K562 (cell line): ENCODE data around the gene PDIA5.

ENCODE experiments used
- KDM1A ChIP-seq, 2 experiments: fragments of 450-650 bp; IDR thresholded peaks; 2 replicates each; pipeline ENCODE4 v1.6.1; 2016; ENCODE audit warnings: mild to moderate bottlenecking in 2 of 2
- POLR2AphosphoS5 ChIP-seq: IDR thresholded peaks from 2 replicates; pipeline ENCODE4 v1.6.1; 2011; ENCODE audit warnings: mild to moderate bottlenecking, low read depth, low read length, moderate library complexity; ENCODE audit not compliant: control insufficient read depth, insufficient read depth
- TAF1 ChIP-seq: IDR thresholded peaks from 2 replicates; pipeline ENCODE4 v1.6.1; 2011; ENCODE audit warnings: mild to moderate bottlenecking, low read length, moderate library complexity; ENCODE audit not compliant: insufficient read depth, control insufficient read depth, severe bottlenecking; ENCODE audit errors: extremely low read depth
- XRCC4 ChIP-seq: IDR thresholded peaks from one replicate; pipeline ENCODE4 v1.6.1; 2011; ENCODE audit not compliant: insufficient read depth, insufficient read length; ENCODE audit errors: extremely low read depth
- XRCC5 ChIP-seq: fragments of 200-400 bp; formaldehyde crosslinking; IDR thresholded peaks from 2 replicates; pipeline ENCODE4 v1.6.1; 2017; ENCODE audit warnings: low read depth, mild to moderate bottlenecking, low read length
- ZNF184 ChIP-seq: sonication (generic); formaldehyde crosslinking; IDR thresholded peaks from 2 replicates; pipeline ENCODE4 v1.5.0; 2020; ENCODE audit warnings: missing genetic modification reagents
- TF ChIP-seq, protein P1 (sequence below), 3 experiments: IDR thresholded peaks in 2 of 3; conservative IDR thresholded peaks in 1 of 3; 2 replicates each; pipeline ENCODE4 v1.5.1; 2011 to 2012; ENCODE audit warnings: low read length in 3 of 3, mild to moderate bottlenecking in 3 of 3, control low read depth in 2 of 3, improper control_type of control experiment in 1 of 3, inconsistent platforms in 1 of 3, low read depth in 1 of 3, mixed read lengths in 1 of 3, moderate library complexity in 1 of 3; ENCODE audit not compliant: insufficient read depth in 2 of 3
- TF ChIP-seq, protein P2 (sequence below): fragments of 150-350 bp; conservative IDR thresholded peaks from 2 replicates; pipeline ENCODE4 v1.6.1; 2014; ENCODE audit warnings: low read length

DNA sequence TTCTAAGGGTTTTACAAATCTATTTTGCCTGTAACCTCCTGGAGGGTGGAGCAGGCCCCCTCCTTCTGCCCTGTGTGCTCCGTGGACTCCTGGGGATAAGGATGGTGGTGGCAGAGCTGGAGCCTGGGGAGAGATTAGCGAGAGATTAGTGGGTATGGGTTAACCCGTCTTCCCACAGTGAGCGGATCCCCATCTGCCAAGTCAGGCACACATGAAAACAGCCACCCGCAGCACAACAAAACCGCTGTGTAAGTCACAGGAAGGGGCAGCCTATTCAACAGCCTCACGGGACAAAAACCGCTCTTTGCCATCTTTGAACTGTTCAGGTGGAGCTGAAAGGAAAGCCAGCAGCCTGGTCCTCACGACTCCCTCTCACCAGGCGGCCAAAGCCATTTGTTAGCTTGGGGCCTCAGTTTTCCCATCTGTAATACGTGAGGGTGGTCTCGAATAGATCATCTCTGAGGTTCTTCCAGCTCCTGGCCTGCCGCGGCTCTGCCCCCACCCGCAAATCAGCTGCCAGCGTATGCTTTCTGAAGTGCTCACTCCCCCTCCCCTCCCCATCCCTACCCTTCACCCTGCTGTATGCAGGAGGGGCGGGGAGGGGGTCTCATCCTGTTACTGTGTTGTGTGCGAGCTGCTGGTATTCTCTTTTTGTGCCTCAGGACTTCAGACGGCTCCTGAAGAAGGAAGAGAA, 43.6 kb downstream of the PDIA5 start:
- TF ChIP-seq ZNF184 (CRISPR knock-in tag) = no peak
- no peak for TF ChIP-seq XRCC5
- no peak for TF ChIP-seq XRCC4
- no peak for TF ChIP-seq POLR2AphosphoS5
- TF ChIP-seq KDM1A (IDR thresholded peaks at IDR 0.05) = no peak
- TF ChIP-seq, protein P1, sequence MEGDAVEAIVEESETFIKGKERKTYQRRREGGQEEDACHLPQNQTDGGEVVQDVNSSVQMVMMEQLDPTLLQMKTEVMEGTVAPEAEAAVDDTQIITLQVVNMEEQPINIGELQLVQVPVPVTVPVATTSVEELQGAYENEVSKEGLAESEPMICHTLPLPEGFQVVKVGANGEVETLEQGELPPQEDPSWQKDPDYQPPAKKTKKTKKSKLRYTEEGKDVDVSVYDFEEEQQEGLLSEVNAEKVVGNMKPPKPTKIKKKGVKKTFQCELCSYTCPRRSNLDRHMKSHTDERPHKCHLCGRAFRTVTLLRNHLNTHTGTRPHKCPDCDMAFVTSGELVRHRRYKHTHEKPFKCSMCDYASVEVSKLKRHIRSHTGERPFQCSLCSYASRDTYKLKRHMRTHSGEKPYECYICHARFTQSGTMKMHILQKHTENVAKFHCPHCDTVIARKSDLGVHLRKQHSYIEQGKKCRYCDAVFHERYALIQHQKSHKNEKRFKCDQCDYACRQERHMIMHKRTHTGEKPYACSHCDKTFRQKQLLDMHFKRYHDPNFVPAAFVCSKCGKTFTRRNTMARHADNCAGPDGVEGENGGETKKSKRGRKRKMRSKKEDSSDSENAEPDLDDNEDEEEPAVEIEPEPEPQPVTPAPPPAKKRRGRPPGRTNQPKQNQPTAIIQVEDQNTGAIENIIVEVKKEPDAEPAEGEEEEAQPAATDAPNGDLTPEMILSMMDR (IDR thresholded peaks at IDR 0.05 in 2 of 3, conservative IDR thresholded peaks at IDR 0.05 in 1 of 3; ENCODE audit: insufficient read depth in 2 of 3, low read depth in 1 of 3, low read length in 3 of 3) = no peak
- TF ChIP-seq, protein P2, sequence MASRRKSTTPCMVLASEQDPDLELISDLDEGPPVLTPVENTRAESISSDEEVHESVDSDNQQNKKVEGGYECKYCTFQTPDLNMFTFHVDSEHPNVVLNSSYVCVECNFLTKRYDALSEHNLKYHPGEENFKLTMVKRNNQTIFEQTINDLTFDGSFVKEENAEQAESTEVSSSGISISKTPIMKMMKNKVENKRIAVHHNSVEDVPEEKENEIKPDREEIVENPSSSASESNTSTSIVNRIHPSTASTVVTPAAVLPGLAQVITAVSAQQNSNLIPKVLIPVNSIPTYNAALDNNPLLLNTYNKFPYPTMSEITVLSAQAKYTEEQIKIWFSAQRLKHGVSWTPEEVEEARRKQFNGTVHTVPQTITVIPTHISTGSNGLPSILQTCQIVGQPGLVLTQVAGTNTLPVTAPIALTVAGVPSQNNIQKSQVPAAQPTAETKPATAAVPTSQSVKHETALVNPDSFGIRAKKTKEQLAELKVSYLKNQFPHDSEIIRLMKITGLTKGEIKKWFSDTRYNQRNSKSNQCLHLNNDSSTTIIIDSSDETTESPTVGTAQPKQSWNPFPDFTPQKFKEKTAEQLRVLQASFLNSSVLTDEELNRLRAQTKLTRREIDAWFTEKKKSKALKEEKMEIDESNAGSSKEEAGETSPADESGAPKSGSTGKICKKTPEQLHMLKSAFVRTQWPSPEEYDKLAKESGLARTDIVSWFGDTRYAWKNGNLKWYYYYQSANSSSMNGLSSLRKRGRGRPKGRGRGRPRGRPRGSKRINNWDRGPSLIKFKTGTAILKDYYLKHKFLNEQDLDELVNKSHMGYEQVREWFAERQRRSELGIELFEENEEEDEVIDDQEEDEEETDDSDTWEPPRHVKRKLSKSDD = no peak
- TF ChIP-seq TAF1 = no peak
